Omental fat pad (tissue), 4 donors: Measurements from ENCODE around the gene SPTBN5. TPM values are rescaled to one million over a fixed set of nuclear protein-coding genes. Genes with fewer than 3 reads are reported as not detected.

Source experiments
- ATAC-seq: fragments of 150-250 bp; one replicate; pipeline ENCODE4 v1.9.1; 2016; ENCODE audit warnings: mild to moderate bottlenecking, moderate library complexity; ENCODE audit not compliant: low FRiP score
- DNase-seq: peaks from one replicate; pipeline ENCODE4 v3.0.0-alpha.2; 2019; ENCODE audit warnings: low spot score
- CTCF ChIP-seq, 3 donors: fragments of 450-650 bp; IDR thresholded peaks; one replicate each; pipeline ENCODE4 v1.5.1; 2016 to 2017; ENCODE audit warnings: antibody characterized with exemption in 3 of 3, mild to moderate bottlenecking in 3 of 3, moderate library complexity in 2 of 3
- total RNA-seq, 4 donors: library from RNA; depleted of rRNA; stranded (reverse); fragments of >200 nt; gene quantifications; one replicate each; pipeline ENCODE4 v1.1.0, GENCODE V29; 2016

Gene SPTBN5
- total RNA-seq, 4 donors from 2014 or later, result 0.19 to 3.8 (median 1.8) TPM

- ATAC-seq (no peak), DNase-seq (no peak)
- no peak for TF ChIP-seq CTCF (IDR thresholded peaks at IDR 0.05)
Observed at GRCh38 chr15:41851755-41852370, 42.0 kb downstream of the SPTBN5 start.

- TF ChIP-seq CTCF (IDR thresholded peaks at IDR 0.05), result no peak
- DNase-seq (no peak), ATAC-seq (no peak)
Observed at GRCh38 chr15:41851167-41851523, 42.7 kb downstream of the SPTBN5 start.

- no peak for TF ChIP-seq CTCF (IDR thresholded peaks at IDR 0.05)
- ATAC-seq (no peak), DNase-seq (no peak)
Observed at GRCh38 chr15:41850482-41851166, 43.2 kb downstream of the SPTBN5 start.

- TF ChIP-seq CTCF (IDR thresholded peaks at IDR 0.05), result no peak
- DNase-seq (no peak), ATAC-seq (no peak)
Observed at GRCh38 chr15:41849861-41850260, 44.0 kb downstream of the SPTBN5 start.

- no peak for TF ChIP-seq CTCF (IDR thresholded peaks at IDR 0.05)
- ATAC-seq, result no peak
Observed at GRCh38 chr15:41849204-41849603, 44.6 kb downstream of the SPTBN5 start.

GRCh38 chr15:41848631-41849030, 45.2 kb downstream of the SPTBN5 start:
- no peak for TF ChIP-seq CTCF (IDR thresholded peaks at IDR 0.05)
- DNase-seq (no peak), ATAC-seq (no peak)

More at GRCh38 chr15:41849204-41849603, 44.6 kb downstream of the SPTBN5 start:
- DNase-seq, result no peak

GRCh38 chr15:41847981-41848380, 45.9 kb downstream of the SPTBN5 start:
- DNase-seq (no peak), ATAC-seq (no peak)
- no peak for TF ChIP-seq CTCF (IDR thresholded peaks at IDR 0.05)
